Loucy (cell line): ENCODE results near the gene TSC22D3.

Source experiments
- EZH2phosphoT487 ChIP-seq: fragments of 200-600 bp; IDR thresholded peaks from 2 replicates; pipeline ENCODE4 v1.6.1; 2018; ENCODE audit warnings: antibody characterized with exemption, mild to moderate bottlenecking, moderate library complexity, borderline replicate concordance
- TF ChIP-seq, protein P1 (sequence below): fragments of 200-600 bp; sonication (generic); conservative IDR thresholded peaks from 2 replicates; pipeline ENCODE4 v1.5.1; 2014; ENCODE audit warnings: mild to moderate bottlenecking, antibody characterized with exemption, low read length

DNA sequence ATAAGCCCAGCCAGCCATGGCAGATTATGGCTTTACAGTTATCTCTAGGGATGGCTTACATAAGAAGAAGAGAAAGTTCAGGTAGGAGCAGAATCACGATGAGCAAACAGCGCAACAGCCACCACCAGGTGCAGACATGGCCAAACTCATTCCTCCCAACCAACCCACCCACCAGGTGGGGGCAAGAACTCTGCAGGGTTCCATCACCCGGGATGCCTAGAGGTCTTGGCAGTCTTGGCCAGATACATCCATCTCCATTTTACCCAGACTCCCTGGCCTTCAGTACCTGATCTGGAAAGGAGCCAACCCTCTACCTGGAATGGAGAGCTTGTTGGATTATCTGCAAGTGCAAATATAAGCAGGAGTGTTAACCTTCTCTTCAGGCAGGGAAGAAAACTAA, 7.5 kb downstream of the TSC22D3 start:
- TF ChIP-seq, protein P1, sequence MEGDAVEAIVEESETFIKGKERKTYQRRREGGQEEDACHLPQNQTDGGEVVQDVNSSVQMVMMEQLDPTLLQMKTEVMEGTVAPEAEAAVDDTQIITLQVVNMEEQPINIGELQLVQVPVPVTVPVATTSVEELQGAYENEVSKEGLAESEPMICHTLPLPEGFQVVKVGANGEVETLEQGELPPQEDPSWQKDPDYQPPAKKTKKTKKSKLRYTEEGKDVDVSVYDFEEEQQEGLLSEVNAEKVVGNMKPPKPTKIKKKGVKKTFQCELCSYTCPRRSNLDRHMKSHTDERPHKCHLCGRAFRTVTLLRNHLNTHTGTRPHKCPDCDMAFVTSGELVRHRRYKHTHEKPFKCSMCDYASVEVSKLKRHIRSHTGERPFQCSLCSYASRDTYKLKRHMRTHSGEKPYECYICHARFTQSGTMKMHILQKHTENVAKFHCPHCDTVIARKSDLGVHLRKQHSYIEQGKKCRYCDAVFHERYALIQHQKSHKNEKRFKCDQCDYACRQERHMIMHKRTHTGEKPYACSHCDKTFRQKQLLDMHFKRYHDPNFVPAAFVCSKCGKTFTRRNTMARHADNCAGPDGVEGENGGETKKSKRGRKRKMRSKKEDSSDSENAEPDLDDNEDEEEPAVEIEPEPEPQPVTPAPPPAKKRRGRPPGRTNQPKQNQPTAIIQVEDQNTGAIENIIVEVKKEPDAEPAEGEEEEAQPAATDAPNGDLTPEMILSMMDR: no peak
- TF ChIP-seq EZH2phosphoT487: no peak
